ENCODE results near the gene PLA2G2D.

DNA sequence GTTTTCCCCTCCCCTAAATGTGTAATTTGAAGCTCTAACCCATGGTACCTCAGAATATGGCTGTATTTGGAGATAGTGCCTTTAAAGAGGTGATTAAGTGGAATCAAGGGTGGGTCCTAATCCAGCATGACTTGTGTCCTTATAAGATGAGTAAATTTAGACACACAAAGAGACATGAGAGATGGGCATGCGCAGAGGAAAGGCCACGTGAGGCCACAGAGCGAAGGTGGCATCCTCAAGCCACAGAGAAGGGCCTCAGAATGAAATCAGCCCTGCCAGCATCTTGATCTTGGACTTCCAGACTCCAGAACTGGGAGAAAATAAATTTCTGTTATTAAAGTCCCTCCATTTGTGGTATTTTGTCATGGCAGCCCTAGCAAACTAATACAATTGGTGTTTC is 16.9 kb upstream of the PLA2G2D start:
- TF ChIP-seq ZNF274 (IDR thresholded peaks at IDR 0.05; ENCODE audit: low read depth, low read length) (no peak), SUZ12 (IDR thresholded peaks at IDR 0.05; ENCODE audit: extremely low read depth, insufficient read depth, insufficient read length) (no peak), YY1 (IDR thresholded peaks at IDR 0.05; ENCODE audit: insufficient read depth, insufficient read length) (no peak)
